Endothelial cell of umbilical vein (primary cell): ENCODE measurements around the gene MS4A10. TPM values are rescaled to one million over a fixed set of nuclear protein-coding genes. Genes with fewer than 3 reads are reported as not detected.

ENCODE experiments used
- BruUV-seq: library from RNA; stranded (reverse); fragments of 400-500 nt; replicated peaks from 2 replicates; lab custom pipeline; 2021; lab: Mats Ljungman, UMichigan
- CTCF ChIA-PET: fragments of 300-600, 350-600 bp; sonication (Branson Sonifier 250); formaldehyde crosslinking; loops from one replicate; lab custom pipeline; 2021; ENCODE audit warnings: antibody characterized with exemption, inconsistent platforms; lab: Charles Lee
- POLR2A ChIA-PET: fragments of 300-600, 350-600 bp; sonication (Branson Sonifier 250); formaldehyde crosslinking; loops from one replicate; lab custom pipeline; 2021; ENCODE audit warnings: antibody characterized with exemption, inconsistent platforms; lab: Charles Lee
- DNase-seq: peaks from one replicate; pipeline ENCODE4 v3.0.0-alpha.2; 2011; ENCODE audit warnings: low read depth, low spot score
- FAIRE-seq: peaks from 2 replicates; lab custom pipeline; 2011; peaks lifted over from hg19 to GRCh38; lab: Jason Lieb, UNC
- H2AFZ ChIP-seq: 2 replicates; pipeline ENCODE4 v1.6.0; 2012; ENCODE audit warnings: low read depth, low read length, control low read depth, inconsistent platforms
- H3K27ac ChIP-seq: 2 replicates; pipeline ENCODE4 v1.5.1; 2011; ENCODE audit warnings: low read depth, mild to moderate bottlenecking, control low read depth, low read length, moderate library complexity; ENCODE audit not compliant: insufficient read depth
- H3K27me3 ChIP-seq, 2 experiments: 2 replicates each; pipeline versions ENCODE4 v1.6.0 to v1.6.1; 2011; ENCODE audit warnings: low read length in 2 of 2, mixed read lengths in 1 of 2; ENCODE audit not compliant: control insufficient read depth in 2 of 2, insufficient read depth in 2 of 2
- H3K36me3 ChIP-seq, 2 experiments: 2 replicates in 1 of 2; 3 replicates in 1 of 2; pipeline ENCODE4 v1.5.1; 2011; ENCODE audit warnings: low read length in 2 of 2, mild to moderate bottlenecking in 1 of 2, moderate library complexity in 1 of 2; ENCODE audit not compliant: control insufficient read depth in 2 of 2, insufficient read depth in 2 of 2; ENCODE audit errors: extremely low read depth in 1 of 2
- H3K4me1 ChIP-seq: 3 replicates; pipeline ENCODE4 v1.5.1; 2011; ENCODE audit warnings: mild to moderate bottlenecking, low read length; ENCODE audit not compliant: control insufficient read depth, insufficient read depth; ENCODE audit errors: extremely low read depth
- H3K4me2 ChIP-seq: 2 replicates; pipeline ENCODE4 v1.6.1; 2011; ENCODE audit warnings: low read length, control low read depth, mixed read lengths; ENCODE audit not compliant: insufficient read depth
- H3K4me3 ChIP-seq, 3 experiments: fragments of 200-600 bp in 1 of 3; sonication (generic), shearing (Covaris generic) in 1 of 3; replicated peaks in 1 of 3; 2 replicates each; pipeline ENCODE4 v1.5.1; 2011 to 2016; ENCODE audit warnings: control low read depth in 3 of 3, low read length in 3 of 3, mild to moderate bottlenecking in 2 of 3, inconsistent platforms in 1 of 3, low read depth in 1 of 3, moderate library complexity in 1 of 3; ENCODE audit not compliant: insufficient read depth in 1 of 3
- H3K79me2 ChIP-seq: 2 replicates; pipeline ENCODE4 v1.6.0; 2012; ENCODE audit warnings: low read length, inconsistent platforms; ENCODE audit not compliant: control insufficient read depth, insufficient read depth
- H3K9ac ChIP-seq: replicated peaks from 2 replicates; pipeline ENCODE3; 2011; ENCODE audit warnings: low read length, control low read depth; ENCODE audit not compliant: insufficient read depth; ENCODE audit errors: extremely low read depth
- H3K9me1 ChIP-seq: replicated peaks from 3 replicates; pipeline ENCODE4 v1.6.0; 2011; ENCODE audit warnings: mild to moderate bottlenecking, low read length; ENCODE audit not compliant: control insufficient read depth, insufficient read depth; ENCODE audit errors: extremely low read depth
- H3K9me3 ChIP-seq: replicated peaks from 2 replicates; pipeline ENCODE4 v1.5.1; 2012; ENCODE audit warnings: low read length, inconsistent platforms; ENCODE audit not compliant: control insufficient read depth, insufficient read depth
- H4K20me1 ChIP-seq: replicated peaks from 2 replicates; pipeline ENCODE3; 2011; ENCODE audit warnings: mild to moderate bottlenecking, low read length; ENCODE audit not compliant: control insufficient read depth, insufficient read depth; ENCODE audit errors: extremely low read depth
- EZH2 ChIP-seq: IDR thresholded peaks from 2 replicates; pipeline ENCODE4 v1.6.1; 2012; ENCODE audit warnings: borderline replicate concordance, low read depth, mild to moderate bottlenecking, moderate library complexity, low read length, inconsistent platforms; ENCODE audit not compliant: severe bottlenecking
- FOS ChIP-seq: IDR thresholded peaks from 2 replicates; pipeline ENCODE4 v1.6.1; 2011; ENCODE audit warnings: mild to moderate bottlenecking, low read length, moderate library complexity, borderline replicate concordance; ENCODE audit not compliant: insufficient read depth
- GATA2 ChIP-seq: IDR thresholded peaks from 2 replicates; pipeline ENCODE4 v1.7.0; 2011; ENCODE audit warnings: low read depth, mild to moderate bottlenecking, moderate library complexity, mixed read lengths, low read length; ENCODE audit not compliant: insufficient read length, insufficient read depth
- JUN ChIP-seq: IDR thresholded peaks from 2 replicates; pipeline ENCODE4 v1.6.1; 2011; ENCODE audit warnings: borderline replicate concordance, low read depth; ENCODE audit not compliant: insufficient read length, insufficient read depth
- MYC ChIP-seq: IDR thresholded peaks from one replicate; pipeline ENCODE4 v1.6.1; 2011; ENCODE audit warnings: mild to moderate bottlenecking, low read depth, low read length
- POLR2A ChIP-seq: IDR thresholded peaks from 2 replicates; pipeline ENCODE4 v1.6.1; 2012; ENCODE audit warnings: low read depth, mild to moderate bottlenecking, control low read depth, low read length
- POLR2AphosphoS5 ChIP-seq: IDR thresholded peaks from 2 replicates; pipeline ENCODE4 v1.6.1; 2012; ENCODE audit warnings: low read depth, mild to moderate bottlenecking, control low read depth, low read length, moderate library complexity; ENCODE audit not compliant: insufficient read depth
- dilution Hi-C: fragments of 300-500 bp; cut with MboI; formaldehyde crosslinking; loops from one replicate; pipeline ENCODE4 v1.15.0; 2019; ENCODE audit warnings: low sequenced_read_pairs; ENCODE audit not compliant: extremely low pct_ligation_motif_present
- intact Hi-C: fragments of 100-400 bp; cut with micrococcal nuclease; formaldehyde crosslinking; loops from one replicate; pipeline ENCODE4 v1.10.0; 2022
- polyA plus RNA-seq, 4 experiments: library from polyadenylated mRNA; depleted of rRNA in 3 of 4; stranded (reverse) in 3 of 4; unstranded in 1 of 4; fragments of >200 nt; gene quantifications; 2 replicates each; pipeline versions ENCODE4 v1.2.1 to v1.2.3, GENCODE V29; 2011 to 2012; ENCODE audit warnings: missing spikeins in 1 of 4
- total RNA-seq: library from RNA; stranded (reverse); gene quantifications from 2 replicates; pipeline ENCODE4 v1.2.3, GENCODE V29; 2021
- TF ChIP-seq, protein P1 (sequence below): IDR thresholded peaks from 2 replicates; pipeline ENCODE4 v1.6.1; 2011; ENCODE audit not compliant: insufficient read depth, insufficient read length
- TF ChIP-seq, protein P2 (sequence below), 2 donors: IDR thresholded peaks; 1 replicate in 1 of 2; 2 replicates in 1 of 2; pipeline ENCODE4 v1.5.1; 2011; ENCODE audit warnings: low read length in 2 of 2, mild to moderate bottlenecking in 2 of 2, moderate library complexity in 2 of 2, control low read depth in 1 of 2, inconsistent platforms in 1 of 2, low read depth in 1 of 2; ENCODE audit not compliant: insufficient read depth in 1 of 2; ENCODE audit errors: extremely low read depth in 1 of 2

MS4A10 gene
- total and polyA plus RNA-seq, 2 donors (not counting 3 experiments of a cell fraction or from before 2014, with no cell fraction given), result not detected

DNA sequence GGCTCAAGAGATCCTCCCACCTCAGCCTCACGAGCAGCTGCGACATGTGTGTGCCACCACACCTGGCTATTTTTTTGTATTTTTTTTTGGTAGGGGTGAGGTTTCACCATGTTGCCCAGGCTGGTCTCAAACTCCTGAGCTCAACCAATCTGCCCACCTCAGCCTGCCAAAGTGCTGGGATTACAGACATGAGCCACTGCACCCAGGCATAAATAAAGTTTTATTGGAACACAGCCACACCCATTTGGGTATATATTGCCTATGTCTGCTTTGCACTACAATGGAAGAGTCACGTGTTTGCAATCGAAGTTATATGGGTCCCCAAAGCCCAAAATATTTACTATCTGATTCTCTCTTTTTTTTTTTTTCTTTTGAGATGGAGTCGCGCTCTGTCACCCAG is 30.2 kb upstream of the MS4A10 start:
- Histone ChIP-seq H3K36me3 (no peaks in the 10 kb centered on the region), H3K4me3 (no peak overlapping the region), H3K27me3 (peaks cover 0 to 8% of the 10 kb centered on the region in 2 experiments), H3K79me2 (no peaks in the 10 kb centered on the region), H3K27ac (no peak overlapping the region), H3K9ac (no peak overlapping the region), H4K20me1 (no peaks in the 10 kb centered on the region), H3K9me1 (no peaks in the 10 kb centered on the region), H3K9me3 (no peaks in the 10 kb centered on the region), H3K4me1 (no peaks in the 10 kb centered on the region), H2AFZ (no peak overlapping the region), H3K4me2 (no peak overlapping the region)
- POLR2A ChIA-PET, result no interaction called here
- CTCF ChIA-PET, result interaction anchor here (1.0 to 1.7 kb wide), 2 partner anchors 12 to 48 kb away, joined by 3 to 5 read pairs; no protein-coding TSS in a partner anchor
- intact Hi-C loops, result no loop called here
- DNase-seq, result no peak
- no peak for FAIRE-seq
- dilution Hi-C loops, result no loop called here
- TF ChIP-seq POLR2A (no peak), MYC (no peak), JUN (no peak), EZH2 (no peak), POLR2AphosphoS5 (no peak), FOS (no peak), GATA2 (no peak)
- TF ChIP-seq, protein P1, sequence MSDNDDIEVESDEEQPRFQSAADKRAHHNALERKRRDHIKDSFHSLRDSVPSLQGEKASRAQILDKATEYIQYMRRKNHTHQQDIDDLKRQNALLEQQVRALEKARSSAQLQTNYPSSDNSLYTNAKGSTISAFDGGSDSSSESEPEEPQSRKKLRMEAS, result no peak
- TF ChIP-seq, protein P2, sequence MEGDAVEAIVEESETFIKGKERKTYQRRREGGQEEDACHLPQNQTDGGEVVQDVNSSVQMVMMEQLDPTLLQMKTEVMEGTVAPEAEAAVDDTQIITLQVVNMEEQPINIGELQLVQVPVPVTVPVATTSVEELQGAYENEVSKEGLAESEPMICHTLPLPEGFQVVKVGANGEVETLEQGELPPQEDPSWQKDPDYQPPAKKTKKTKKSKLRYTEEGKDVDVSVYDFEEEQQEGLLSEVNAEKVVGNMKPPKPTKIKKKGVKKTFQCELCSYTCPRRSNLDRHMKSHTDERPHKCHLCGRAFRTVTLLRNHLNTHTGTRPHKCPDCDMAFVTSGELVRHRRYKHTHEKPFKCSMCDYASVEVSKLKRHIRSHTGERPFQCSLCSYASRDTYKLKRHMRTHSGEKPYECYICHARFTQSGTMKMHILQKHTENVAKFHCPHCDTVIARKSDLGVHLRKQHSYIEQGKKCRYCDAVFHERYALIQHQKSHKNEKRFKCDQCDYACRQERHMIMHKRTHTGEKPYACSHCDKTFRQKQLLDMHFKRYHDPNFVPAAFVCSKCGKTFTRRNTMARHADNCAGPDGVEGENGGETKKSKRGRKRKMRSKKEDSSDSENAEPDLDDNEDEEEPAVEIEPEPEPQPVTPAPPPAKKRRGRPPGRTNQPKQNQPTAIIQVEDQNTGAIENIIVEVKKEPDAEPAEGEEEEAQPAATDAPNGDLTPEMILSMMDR (IDR thresholded peaks at IDR 0.05; ENCODE audit: extremely low read depth in 1 of 2, insufficient read depth in 1 of 2, low read depth in 1 of 2, low read length in 2 of 2), result no peak
- BruUV-seq, result no TSS peak
